PC-3 (cell line): Measurements from ENCODE around the gene ERN2.

Experiments
- CTCF ChIP-seq: fragments of 300-600 bp; sonication (generic); conservative IDR thresholded peaks from 2 replicates; pipeline ENCODE4 v1.5.1; 2017; ENCODE audit warnings: antibody characterized with exemption, low read depth, mild to moderate bottlenecking, low read length
- EZH2 ChIP-seq: fragments of 300-600 bp; sonication (generic); IDR thresholded peaks from one replicate; pipeline ENCODE4 v1.6.1; 2017; ENCODE audit warnings: antibody characterized with exemption, mild to moderate bottlenecking, low read length; ENCODE audit not compliant: unreplicated experiment

GRCh38 chr16:23691483-23692189, 21.4 kb downstream of the ERN2 start:
- TF ChIP-seq CTCF (no peak), EZH2 (no peak)
